ENCODE results near the gene EVPLL.
"Not testable (repeated sequence)": the region's sequence is repeated elsewhere in the genome, so short reads cannot be mapped to it uniquely, and the experiment has no call there.

- TF ChIP-seq, protein P1, sequence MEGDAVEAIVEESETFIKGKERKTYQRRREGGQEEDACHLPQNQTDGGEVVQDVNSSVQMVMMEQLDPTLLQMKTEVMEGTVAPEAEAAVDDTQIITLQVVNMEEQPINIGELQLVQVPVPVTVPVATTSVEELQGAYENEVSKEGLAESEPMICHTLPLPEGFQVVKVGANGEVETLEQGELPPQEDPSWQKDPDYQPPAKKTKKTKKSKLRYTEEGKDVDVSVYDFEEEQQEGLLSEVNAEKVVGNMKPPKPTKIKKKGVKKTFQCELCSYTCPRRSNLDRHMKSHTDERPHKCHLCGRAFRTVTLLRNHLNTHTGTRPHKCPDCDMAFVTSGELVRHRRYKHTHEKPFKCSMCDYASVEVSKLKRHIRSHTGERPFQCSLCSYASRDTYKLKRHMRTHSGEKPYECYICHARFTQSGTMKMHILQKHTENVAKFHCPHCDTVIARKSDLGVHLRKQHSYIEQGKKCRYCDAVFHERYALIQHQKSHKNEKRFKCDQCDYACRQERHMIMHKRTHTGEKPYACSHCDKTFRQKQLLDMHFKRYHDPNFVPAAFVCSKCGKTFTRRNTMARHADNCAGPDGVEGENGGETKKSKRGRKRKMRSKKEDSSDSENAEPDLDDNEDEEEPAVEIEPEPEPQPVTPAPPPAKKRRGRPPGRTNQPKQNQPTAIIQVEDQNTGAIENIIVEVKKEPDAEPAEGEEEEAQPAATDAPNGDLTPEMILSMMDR (conservative IDR thresholded peaks at IDR 0.05; ENCODE audit: low read depth in 2 of 2): not testable (repeated sequence)
- TF ChIP-seq POLR2AphosphoS5 (IDR thresholded peaks at IDR 0.05; ENCODE audit: low read depth); ZNF331 (CRISPR knock-in tag; IDR thresholded peaks at IDR 0.05; ENCODE audit: low read depth); EZH2phosphoT487 (IDR thresholded peaks at IDR 0.05; ENCODE audit: unreplicated experiment); EZH2 (IDR thresholded peaks at IDR 0.05; ENCODE audit: low read depth, unreplicated experiment); STAT1 (IDR thresholded peaks at IDR 0.05; ENCODE audit: unreplicated experiment); CREB1 (CRISPR knock-in tag; IDR thresholded peaks at IDR 0.05; ENCODE audit: low read depth): not testable (repeated sequence)
- TF ChIP-seq, protein P2, sequence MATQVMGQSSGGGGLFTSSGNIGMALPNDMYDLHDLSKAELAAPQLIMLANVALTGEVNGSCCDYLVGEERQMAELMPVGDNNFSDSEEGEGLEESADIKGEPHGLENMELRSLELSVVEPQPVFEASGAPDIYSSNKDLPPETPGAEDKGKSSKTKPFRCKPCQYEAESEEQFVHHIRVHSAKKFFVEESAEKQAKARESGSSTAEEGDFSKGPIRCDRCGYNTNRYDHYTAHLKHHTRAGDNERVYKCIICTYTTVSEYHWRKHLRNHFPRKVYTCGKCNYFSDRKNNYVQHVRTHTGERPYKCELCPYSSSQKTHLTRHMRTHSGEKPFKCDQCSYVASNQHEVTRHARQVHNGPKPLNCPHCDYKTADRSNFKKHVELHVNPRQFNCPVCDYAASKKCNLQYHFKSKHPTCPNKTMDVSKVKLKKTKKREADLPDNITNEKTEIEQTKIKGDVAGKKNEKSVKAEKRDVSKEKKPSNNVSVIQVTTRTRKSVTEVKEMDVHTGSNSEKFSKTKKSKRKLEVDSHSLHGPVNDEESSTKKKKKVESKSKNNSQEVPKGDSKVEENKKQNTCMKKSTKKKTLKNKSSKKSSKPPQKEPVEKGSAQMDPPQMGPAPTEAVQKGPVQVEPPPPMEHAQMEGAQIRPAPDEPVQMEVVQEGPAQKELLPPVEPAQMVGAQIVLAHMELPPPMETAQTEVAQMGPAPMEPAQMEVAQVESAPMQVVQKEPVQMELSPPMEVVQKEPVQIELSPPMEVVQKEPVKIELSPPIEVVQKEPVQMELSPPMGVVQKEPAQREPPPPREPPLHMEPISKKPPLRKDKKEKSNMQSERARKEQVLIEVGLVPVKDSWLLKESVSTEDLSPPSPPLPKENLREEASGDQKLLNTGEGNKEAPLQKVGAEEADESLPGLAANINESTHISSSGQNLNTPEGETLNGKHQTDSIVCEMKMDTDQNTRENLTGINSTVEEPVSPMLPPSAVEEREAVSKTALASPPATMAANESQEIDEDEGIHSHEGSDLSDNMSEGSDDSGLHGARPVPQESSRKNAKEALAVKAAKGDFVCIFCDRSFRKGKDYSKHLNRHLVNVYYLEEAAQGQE (IDR thresholded peaks at IDR 0.05; ENCODE audit: unreplicated experiment): not testable (repeated sequence)
Measured at GRCh38 chr17:18383079-18383481, 5.5 kb downstream of the EVPLL start.

Measured in GM23338 (cell line).